ENCODE results near the gene KLHL42.

KLHL42 gene

DNA sequence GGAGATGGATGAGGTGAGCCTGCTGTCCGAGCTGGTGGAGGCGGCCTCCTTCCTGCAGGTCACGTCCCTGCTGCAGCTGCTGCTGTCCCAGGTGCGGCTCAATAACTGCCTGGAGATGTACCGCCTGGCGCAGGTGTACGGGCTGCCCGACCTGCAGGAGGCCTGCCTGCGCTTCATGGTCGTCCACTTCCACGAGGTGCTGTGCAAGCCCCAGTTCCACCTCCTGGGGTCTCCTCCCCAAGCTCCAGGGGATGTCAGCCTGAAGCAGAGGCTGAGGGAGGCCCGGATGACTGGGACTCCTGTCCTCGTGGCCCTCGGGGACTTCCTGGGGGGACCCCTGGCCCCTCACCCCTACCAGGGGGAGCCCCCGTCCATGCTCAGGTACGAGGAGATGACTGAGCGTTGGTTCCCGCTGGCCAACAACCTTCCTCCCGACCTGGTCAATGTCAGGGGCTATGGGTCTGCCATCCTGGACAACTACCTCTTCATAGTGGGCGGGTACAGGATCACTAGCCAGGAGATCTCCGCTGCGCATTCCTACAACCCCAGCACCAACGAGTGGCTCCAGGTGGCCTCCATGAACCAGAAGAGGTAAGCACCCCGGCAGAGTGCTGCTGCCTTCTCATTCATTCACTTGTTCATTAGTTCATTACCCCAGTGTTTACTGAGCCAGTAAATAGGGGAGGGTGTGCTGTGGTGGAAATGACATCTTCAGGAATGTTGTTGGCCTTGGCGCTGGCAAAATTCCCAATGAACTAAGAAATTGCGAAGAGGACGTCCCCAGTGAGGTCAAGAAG lies 777 bp downstream of the KLHL42 start:
- DNase-seq (ENCODE audit: low spot score), result peak; percentile 35

DNA sequence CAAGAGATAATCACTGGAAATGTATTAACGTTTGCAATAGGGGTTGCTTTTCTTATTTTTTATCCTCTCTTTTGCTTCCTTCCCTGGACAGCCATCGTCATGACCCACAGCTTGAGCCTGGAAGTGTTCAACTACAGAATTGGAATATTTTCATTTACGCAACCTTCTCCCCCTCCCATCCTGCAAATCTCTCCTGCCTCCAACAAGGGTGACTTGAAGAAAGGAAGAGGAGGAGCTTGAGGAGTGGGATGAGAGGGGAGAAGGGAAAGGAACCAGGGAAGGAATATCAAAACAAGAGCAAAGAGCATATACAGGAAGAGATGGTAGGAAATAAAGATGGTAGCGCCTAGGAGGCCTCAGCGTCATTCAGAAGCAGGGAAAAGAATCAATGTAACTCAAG lies 1.6 kb downstream of the KLHL42 start:
- DNase-seq (ENCODE audit: low spot score), result no peak

DNA sequence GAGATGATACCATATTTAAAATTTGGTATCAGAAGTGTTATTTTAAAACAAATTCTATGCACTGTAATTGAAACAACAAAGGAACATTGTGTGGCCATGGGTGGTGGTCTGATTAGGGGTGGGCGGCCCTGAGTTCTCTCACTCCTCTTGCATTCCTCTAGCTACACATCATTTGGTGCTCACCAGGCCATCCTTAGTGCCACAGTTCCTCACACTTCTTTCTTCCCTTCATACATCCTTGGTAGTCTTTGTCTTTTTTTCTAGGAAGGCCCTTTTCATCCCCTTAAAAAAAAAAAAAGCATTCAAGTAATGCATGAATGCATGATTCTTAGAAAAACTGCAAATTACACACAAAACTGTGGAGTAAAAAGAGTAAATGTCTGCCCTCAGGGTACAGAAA lies 2.4 kb downstream of the KLHL42 start:
- DNase-seq (ENCODE audit: low spot score), result no peak

DNA sequence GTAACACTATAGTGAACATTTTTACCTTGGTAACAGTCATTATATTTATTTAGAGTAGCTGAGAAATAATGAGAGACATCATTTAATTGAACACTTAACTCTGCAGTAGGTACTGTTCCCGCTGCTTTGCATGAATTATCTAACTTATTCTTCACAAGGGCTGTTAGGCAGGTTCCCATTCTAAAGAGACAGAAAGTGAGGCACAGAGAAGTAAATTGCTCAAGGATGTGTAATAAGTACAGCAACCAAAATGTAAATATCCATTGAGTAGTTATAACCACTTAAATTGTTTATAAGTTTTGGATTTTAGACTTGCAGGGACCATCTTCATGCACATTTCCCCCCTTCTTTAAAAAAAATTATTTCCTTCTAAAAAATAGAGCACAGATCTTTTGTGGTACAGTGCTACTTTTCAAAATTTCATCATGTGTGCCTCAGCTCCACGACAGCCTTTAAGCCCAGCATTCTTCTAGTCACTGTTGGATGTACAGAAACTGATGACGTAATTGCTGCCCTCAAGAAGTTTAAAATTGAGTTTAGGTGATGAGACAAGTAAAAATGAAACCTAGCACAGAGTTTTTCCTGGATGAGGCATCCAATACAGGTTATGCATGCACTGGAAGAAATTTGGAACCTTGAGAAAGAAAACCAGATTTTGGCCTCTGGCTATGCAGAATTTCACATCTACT lies 6.0 kb downstream of the KLHL42 start:
- DNase-seq (ENCODE audit: low spot score), result peak; percentile 65

DNA sequence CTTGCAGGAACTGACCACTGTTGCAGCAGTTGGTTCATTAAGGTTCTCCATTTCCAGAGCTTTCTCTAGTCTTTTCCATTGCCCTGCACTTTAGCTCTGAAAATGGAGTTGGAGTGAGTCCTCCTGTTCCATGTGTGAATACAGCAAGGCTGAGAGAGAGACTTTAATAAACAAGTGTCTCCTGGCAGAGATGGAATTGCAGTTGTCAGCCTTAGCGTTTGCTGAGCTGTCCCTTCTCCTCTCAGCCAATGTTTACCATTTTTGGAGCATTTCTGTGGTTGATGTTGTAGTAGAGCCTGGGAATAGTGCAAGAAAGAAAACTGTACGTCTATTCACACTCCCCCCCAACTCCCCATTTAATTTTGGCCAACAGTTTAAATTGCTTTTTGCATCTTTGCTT lies 7.5 kb downstream of the KLHL42 start:
- DNase-seq (ENCODE audit: low spot score), result no peak

DNA sequence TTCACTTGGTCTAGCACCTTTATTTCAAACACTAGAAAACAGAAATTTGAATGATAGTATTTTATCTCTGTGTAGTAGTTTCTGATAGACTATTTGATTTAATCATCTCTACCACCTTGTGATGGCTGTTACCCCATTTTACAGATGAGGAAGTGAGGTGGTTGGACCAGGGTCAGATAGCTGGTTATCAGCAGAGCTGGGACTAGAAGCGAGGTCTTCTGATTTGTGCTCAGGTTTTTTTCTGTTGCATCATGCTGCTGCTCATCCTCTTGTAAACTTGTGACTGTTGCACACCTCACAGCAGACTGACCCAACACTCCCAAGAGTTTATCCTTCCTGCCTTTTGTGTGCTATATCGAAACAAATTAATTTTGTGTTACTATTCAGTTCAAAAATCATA lies 10.1 kb downstream of the KLHL42 start:
- no peak for DNase-seq (ENCODE audit: low spot score)

DNA sequence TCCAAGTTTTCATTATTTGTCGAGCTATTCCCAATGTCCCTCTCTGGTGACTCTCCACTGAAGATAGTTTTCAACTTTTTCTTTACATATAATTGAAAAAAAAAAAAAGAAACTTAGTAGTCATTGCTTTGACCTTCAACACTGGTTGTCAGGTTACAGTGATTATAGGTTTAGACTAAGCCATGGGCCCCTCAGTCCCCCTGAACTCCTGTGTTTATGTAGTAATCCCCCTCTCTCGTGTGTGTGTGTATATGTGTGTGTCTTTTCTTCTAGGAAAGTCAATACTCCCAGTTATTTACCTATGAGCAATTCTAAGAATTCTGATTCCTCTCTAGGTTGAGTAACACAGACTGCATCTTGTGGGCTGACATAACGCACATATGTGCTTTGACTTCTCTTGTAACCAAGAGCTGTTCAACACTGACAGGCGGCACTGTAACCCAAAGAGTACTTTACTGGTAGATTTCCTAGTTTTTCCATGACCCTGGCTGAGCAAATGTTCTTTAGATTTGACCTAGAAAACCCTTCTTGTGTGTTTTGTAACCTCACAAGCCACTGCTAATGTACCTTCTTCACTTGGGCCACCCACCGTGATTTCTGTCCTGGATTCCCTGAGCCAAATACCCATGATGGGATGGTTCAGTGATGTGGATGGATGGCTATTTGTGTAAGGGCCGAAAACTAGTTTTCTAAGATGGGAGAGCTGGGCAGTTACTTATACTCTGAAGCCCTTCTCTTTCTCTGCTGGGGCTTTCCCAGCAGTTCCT lies 15.0 kb downstream of the KLHL42 start:
- DNase-seq (ENCODE audit: low spot score), result no peak

DNA sequence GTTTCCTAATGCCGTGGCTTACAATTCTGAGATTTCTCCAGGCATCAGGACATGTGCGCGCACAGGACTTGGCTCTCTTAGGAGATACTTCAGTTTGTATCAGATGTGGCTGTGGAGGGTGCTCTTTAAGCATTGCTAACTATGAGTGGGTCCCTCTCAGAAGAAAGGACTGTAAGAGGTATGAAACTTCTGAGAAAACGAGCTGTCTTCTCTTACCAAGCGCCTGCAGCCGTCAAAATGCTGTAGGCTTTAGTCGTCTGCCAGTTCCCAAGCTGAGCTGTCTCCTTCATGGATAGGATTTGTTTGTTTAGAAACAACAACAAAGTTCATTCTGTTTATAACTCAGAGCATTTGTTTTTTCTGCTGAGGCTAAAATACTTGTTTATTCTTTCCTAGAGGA lies 16.1 kb downstream of the KLHL42 start:
- DNase-seq (ENCODE audit: low spot score), result no peak

DNA sequence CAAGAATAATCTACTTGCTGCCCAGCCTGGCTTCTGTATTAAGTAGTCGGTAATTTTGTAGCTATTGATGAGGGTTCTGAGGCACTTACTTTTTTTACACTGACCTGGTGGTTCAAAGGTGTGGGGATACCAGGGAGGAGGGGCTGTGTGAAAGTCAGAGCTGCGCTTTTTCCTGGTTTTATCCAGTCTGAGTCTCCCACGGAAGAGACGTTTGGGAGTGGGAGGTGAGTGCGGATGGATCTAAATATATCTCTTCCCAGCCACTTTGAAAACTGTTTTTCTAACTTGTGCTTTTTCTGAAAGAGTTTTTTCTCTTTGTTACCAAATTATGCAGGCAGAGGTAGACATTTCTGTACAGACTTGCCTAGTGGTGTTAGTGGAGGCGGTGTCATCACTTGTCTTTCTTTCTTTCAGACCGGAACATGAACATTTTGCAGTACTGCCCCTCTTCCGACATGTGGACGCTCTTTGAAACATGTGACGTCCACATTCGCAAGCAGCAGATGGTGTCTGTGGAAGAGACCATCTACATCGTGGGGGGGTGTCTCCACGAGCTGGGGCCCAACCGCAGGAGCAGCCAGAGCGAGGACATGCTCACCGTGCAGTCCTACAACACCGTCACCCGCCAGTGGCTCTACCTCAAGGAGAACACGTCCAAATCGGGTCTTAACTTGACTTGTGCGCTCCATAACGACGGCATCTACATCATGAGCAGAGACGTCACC lies 17.4 kb downstream of the KLHL42 start:
- DNase-seq (ENCODE audit: low spot score), result no peak

DNA sequence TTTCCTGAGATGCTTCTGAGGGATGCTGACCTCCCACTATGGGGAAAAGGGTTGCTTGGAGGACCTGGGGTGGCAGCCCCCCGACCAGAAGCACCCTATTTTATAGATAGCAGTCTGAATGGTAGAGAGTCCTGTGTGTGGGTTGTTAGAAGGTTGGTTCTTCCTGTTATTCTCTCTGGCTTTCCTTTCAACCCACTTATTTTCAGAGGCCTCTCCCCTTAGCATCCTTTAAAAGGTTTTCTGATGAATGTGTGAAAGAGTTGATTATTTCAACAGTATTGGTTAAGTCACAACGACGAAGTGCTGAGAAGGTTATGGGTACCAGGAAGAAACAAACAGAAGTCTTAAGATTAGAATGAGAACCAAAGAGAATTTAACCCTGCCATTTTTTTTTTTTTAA lies 20.8 kb downstream of the KLHL42 start:
- no peak for DNase-seq (ENCODE audit: low spot score)

DNA sequence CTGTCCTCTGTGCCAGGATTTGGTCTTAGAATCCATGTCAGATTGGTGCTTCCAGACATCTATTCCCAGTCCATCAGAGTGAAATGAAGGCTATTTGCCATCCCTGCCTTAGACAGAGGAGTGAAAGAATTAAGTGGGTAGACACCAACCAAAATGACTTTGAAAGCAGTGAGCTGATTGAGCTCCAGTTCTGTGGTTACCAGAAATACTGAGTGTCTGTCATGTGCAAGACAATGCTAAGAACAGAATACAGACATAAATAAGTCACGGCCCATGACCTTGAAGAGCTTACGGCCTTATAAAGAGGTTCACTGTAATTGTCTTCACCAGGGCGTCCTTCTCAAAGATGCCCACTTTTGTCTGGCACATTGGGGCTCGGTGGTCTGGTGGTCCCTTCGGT lies 21.6 kb downstream of the KLHL42 start:
- no peak for DNase-seq (ENCODE audit: low spot score)

DNA sequence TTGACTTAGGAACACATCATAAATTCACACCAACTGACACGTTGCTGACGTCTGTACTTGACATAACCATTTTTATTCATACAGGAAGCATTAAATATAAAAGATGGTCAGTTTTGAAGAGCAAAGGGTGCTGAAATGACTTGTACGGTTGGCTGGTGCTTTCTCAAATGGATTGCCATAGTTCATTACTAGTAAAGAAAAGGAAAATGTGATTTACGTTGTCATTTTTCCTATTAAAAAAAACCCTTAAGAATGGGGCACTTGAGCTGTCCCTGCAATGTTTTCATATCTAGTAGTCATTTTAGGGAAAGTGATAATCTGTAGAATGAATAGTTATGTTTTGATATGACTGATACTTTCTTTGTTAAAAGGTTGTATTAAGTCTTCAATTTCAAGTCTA lies 22.5 kb downstream of the KLHL42 start:
- no peak for DNase-seq (ENCODE audit: low spot score)

DNA sequence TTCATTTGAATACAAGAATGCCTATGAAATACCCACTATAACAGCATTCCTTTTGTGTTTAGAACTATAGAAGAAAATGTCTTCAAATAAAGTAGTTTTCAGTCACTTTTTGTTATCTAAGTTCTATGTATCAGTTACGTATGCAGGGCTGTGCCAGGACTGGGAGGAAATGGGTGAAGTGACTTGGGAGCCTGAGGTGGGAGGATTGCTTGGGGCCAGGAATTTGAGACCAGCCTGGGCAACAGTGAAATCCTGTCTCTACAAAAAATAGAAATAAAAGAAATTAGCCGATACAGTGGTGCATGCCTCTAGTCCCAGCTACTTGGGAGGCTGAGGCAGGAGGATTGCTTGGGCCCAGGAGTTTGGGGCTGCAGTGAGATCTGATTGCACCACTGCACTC lies 22.9 kb downstream of the KLHL42 start:
- no peak for DNase-seq (ENCODE audit: low spot score)

DNA sequence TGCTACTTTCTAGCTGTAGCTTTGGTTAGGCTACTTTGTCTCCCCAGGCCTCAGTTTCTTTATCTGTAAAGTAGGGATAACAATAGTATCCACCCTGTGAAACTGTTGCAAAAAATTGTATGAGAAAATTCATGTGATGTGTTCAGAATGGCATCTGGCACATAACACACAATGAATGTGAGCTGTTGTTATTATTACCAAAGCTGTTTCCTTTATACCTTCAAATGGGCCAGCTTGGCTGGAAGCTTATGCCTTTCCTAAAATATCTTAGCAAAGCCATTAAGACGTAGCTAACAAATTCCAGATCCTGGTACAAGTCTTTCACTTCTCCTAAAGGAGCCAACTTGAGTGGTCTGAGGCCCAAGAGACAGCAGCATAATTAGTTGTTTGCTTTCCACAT lies 25.2 kb downstream of the KLHL42 start:
- no peak for DNase-seq (ENCODE audit: low spot score)

DNA sequence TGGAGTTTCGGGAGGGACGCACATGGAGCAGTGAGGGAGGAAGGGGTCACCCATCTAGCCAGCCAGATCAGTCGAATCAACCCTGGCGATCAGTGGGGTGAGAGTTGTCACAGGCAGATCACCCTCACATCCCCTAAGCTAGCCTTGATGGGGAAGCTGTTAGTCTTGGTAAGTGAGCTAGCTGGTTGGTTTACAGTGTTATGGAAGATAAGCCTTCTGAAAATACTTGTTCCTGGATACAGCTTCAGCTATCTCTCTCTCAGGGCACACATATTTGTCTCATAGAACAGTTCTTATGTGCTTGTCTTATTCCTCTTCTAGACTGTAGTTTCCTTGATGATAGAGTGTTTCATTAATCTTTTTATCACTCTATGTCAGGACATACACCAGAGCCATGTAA lies 26.2 kb downstream of the KLHL42 start:
- DNase-seq (ENCODE audit: low spot score), result no peak

DNA sequence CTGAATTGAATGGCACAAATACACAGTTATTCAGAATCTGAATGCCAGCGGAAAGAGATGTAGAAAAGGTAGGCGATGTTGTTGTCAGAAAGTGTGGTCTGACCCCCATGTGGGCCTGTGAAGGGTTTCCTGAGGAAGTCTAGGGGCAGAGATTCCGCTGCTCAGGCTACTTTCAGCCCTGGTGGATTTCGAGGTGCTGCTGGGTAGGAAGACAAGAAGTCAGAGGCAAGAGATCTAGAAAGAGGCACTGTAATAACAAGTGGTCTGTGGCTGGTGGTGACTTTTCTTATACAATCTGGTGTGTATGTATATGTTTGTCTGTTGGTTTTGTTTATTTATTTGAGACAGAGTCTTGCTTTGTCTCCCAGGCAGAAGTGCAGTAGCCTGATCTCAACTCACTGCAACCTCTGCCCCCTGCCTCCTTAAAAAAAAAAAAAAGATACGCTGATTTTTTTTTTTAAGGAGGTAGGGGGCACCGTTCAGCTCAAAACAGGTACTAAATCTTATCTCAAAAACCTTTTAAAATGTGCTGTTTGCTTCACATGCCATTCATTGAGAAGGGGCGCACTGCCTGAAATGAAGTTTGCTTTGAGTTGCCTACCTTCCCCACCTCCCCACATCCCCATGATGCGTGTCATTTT lies 27.1 kb downstream of the KLHL42 start:
- DNase-seq (ENCODE audit: low spot score), result no peak

DNA sequence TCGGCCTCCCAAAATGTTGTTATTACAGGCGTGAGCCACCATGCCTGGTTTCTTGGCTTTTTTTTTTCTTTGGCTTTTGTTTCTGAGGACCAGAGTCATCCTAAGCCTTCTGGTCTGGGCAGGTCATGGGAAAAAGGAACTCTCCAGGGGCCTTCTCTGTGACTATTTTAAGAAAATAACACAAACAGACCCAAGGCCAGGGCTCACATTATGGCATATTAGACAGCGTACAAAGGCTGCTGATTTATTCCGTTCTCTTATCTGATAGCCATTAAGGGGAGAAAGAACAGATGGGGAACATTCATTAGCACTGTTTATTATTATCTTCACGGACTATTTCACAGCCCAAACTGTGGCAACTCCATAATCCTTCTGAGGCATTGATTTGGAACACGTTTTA lies 28.8 kb downstream of the KLHL42 start:
- DNase-seq (ENCODE audit: low spot score), result no peak

DNA sequence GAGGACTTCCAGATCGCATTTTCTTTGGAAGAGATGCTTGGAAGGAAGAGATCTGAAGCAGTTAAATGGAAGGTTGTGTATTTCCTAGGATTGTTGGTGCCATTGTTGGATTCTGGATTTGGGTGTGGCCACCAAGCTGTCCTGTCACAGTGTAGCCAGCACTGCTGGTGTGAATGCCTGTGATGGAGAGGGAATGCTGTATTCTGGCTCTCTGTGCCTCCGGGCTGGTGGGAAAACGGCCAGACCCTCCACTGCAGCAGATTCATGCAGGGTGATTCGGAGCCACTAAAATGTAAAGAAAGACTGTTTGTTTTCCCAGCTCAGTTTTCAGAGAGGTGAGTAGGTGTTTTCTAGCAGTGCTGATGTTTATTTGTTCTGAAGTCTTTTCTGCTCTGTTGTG lies 30.7 kb downstream of the KLHL42 start:
- no peak for DNase-seq (ENCODE audit: low spot score)

DNA sequence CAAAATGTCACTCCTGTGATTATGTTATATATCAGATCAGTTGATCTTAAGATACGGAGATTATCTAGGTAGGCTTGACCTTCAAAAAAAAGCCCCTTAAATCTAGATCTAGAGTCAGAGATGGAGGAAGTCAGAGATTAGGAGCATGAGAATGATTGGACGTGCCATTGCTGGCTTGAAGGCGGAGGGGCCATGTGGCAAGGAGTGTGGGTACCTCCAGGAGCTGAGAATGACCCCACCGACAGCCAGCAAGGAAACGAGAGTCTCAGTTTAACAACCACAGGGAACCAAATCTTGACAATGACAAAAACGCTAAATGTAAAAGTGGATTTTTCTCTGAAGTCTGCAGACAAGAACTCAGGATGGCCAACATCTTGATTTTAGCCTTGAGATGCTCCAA lies 32.5 kb downstream of the KLHL42 start:
- DNase-seq (ENCODE audit: low spot score), result no peak

DNA sequence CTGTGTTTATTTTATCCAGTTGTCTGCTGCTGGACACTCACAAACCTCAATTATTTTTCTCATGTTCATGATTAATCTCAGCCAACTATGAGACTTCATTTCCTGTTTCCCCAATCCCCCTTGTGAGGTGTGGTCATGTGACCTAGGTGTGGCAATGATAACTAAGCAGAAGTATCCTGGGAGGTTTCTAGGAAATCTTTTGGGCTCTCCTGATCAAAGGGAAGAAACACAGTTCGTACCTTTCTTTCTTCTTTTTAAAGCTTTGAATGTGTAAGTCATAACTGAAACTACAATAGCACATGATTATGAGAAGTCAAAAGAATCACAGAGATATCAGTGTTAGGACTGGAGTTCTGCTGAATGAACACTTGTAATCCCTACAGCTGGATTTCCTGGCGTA lies 34.4 kb downstream of the KLHL42 start:
- DNase-seq (ENCODE audit: low spot score), result no peak

DNA sequence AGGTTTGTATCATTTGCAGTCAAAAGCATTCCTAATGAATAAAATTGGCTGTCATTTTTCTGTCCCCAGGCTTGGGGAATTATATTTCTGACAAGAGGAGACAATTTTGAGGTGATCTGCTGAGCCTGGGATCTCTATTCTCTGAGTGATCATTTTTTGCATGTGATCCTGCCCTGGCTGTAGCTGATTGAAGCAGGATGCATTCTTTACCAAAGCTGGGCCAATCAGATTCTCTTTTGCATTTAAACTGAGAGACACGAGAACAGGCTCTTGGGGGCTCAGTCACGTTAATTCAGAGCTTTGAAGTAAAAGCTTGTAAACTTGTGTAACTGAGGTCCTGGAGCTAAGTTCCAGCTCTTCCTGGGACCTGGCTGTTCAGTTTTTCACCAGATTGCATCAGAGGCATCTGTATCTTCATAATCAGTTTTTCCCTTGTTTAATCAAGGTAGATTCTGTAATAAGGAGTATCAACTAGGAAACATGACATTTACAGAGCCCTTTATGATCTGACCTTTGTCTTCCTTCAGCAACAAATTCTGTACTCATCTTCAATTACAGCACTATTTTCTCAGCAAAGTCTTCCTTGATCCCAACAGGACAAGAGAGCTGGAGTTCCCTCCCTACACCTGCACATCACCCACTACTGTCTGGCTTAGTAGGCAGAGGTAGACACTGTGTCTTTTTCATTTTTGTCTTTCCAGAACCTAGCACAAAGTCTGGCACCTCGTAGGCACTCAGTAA lies 35.0 kb downstream of the KLHL42 start:
- DNase-seq (ENCODE audit: low spot score), result no peak

Data from kidney capillary endothelial cell (primary cell).